GM12872 (cell line): ENCODE data around the gene FILIP1.

Experiments
- CTCF ChIP-seq: IDR thresholded peaks from 3 replicates; pipeline ENCODE4 v1.5.1; 2011; ENCODE audit warnings: low read depth, mild to moderate bottlenecking, low read length, moderate library complexity; ENCODE audit not compliant: insufficient read depth

FILIP1 gene

GRCh38 chr6:75344021-75344420 lies 149.6 kb downstream of the FILIP1 start:
- no peak for TF ChIP-seq CTCF

DNA sequence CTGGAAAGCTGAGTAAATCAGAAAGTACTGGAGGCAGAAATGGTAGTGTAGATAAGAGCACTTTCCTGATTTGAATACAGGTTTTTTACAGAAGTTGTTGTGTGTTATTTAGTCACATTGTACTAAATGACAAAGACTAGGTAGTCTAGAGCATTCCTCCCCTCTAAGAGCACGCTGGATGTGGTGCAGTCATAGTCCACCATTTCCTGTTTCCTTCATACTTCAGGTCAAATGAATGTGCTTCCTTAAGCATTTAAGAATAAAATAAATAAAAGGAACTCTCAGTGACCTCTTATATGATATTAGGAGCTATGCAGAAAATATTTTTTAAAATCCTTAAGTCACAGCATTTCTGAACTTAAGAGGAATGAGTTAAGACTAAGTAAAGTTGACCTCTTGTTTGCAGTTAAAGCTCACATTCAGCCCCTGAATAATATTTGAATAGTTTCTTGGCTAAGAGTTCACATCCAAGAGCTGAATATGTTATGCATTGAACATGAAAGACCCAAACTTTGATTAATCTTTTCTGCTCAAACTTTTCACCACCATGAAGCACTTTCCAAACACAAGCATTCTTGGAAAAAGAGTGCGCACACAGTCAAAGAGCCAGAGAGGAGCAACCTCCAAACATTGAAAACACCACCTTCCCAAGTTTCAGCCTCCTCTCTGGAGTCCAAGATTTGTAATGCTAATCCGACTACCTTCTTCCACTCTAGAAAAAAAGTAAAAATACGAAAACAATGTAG lies 155.6 kb downstream of the FILIP1 start:
- no peak for TF ChIP-seq CTCF

- TF ChIP-seq CTCF: no peak
Observed at GRCh38 chr6:75334266-75335040, 159.1 kb downstream of the FILIP1 start.

- no peak for TF ChIP-seq CTCF
Observed at GRCh38 chr6:75333676-75334200, 159.9 kb downstream of the FILIP1 start.

GRCh38 chr6:75331151-75331550 lies 162.4 kb downstream of the FILIP1 start:
- TF ChIP-seq CTCF: no peak

- no peak for TF ChIP-seq CTCF
Observed at GRCh38 chr6:75329703-75330102, 163.9 kb downstream of the FILIP1 start.

- TF ChIP-seq CTCF: no peak
Observed at GRCh38 chr6:75327807-75328206, 165.8 kb downstream of the FILIP1 start.
